Measurements from ENCODE around the gene ASB9. TPM values are rescaled to one million over a fixed set of nuclear protein-coding genes. Genes with fewer than 3 reads are reported as not detected.

The ASB9 gene
- total RNA-seq, 4 donors from 2014 or later, result 0.78 to 1.7 TPM; not detected in 2

- intact Hi-C loops (cut with DNase I; ENCODE audit: low total_unique reads) (loop anchor here (5.0 kb wide), 1 partner anchor 1206 kb away; no protein-coding TSS in a partner anchor), in situ Hi-C loops (cut with MboI; ENCODE audit: low sequenced_read_pairs in 4 of 4) (loop anchor here in 1 of 4 donors (25.0 kb wide), 1 partner anchor 1206 kb away; the partner anchor contains the start of gene GEMIN8)
- H3K4me3 ChIP-seq, result no peak overlapping the region
- H3K9me3 ChIP-seq, result no peaks in the 10 kb centered on the region
- peaks cover 0 to 5% (median 0%) of the 10 kb centered on the region in 3 donors for H3K27me3 ChIP-seq
- no peaks in the 10 kb centered on the region for H3K36me3 ChIP-seq
- DNase-seq (no peak), ATAC-seq (no peak)
- no peak for TF ChIP-seq POLR2A (IDR thresholded peaks at IDR 0.05)
- peak in 2 of 5 experiments; percentile 20 to 46 for TF ChIP-seq CTCF (IDR thresholded peaks at IDR 0.05 in 4 of 5, conservative IDR thresholded peaks at IDR 0.05 in 1 of 5)
- H3K4me1 ChIP-seq, result no peaks in the 10 kb centered on the region
- no peak overlapping the region for H3K27ac ChIP-seq
Observed at GRCh38 chrX:15242899-15243555, 26.9 kb downstream of the ASB9 start.

- in situ Hi-C loops (cut with MboI; ENCODE audit: low sequenced_read_pairs in 4 of 4) (loop anchor here in 1 of 4 donors (25.0 kb wide), 1 partner anchor 1204 kb away; the partner anchor contains the start of gene GEMIN8), intact Hi-C loops (cut with DNase I; ENCODE audit: low total_unique reads) (loop anchor here (5.0 kb wide), 1 partner anchor 1204 kb away; no protein-coding TSS in a partner anchor)
- ATAC-seq (no peak), DNase-seq (no peak)
- TF ChIP-seq CTCF (IDR thresholded peaks at IDR 0.05 in 4 of 5, conservative IDR thresholded peaks at IDR 0.05 in 1 of 5) (no peak), POLR2A (IDR thresholded peaks at IDR 0.05) (no peak)
- Histone ChIP-seq H3K4me1 (no peaks in the 10 kb centered on the region), H3K36me3 (no peaks in the 10 kb centered on the region), H3K27ac (no peak overlapping the region), H3K9me3 (no peaks in the 10 kb centered on the region), H3K27me3 (peaks cover 0 to 5% (median 0%) of the 10 kb centered on the region in 3 donors), H3K4me3 (no peak overlapping the region)
Observed at GRCh38 chrX:15241301-15241700, 28.6 kb downstream of the ASB9 start.

- no peaks in the 10 kb centered on the region for H3K9me3 ChIP-seq
- in situ Hi-C loops (cut with MboI; ENCODE audit: low sequenced_read_pairs in 4 of 4) (loop anchor here in 1 of 4 donors (25.0 kb wide), 1 partner anchor 1203 kb away; the partner anchor contains the start of gene GEMIN8), intact Hi-C loops (cut with DNase I; ENCODE audit: low total_unique reads) (loop anchor here (5.0 kb wide), 1 partner anchor 1203 kb away; no protein-coding TSS in a partner anchor)
- ATAC-seq, result no peak
- H3K4me1 ChIP-seq, result no peaks in the 10 kb centered on the region
- H3K27ac ChIP-seq, result no peak overlapping the region
- no peaks in the 10 kb centered on the region for H3K36me3 ChIP-seq
- H3K27me3 ChIP-seq, result peaks cover 0 to 5% (median 0%) of the 10 kb centered on the region in 3 donors
- no peak overlapping the region for H3K4me3 ChIP-seq
- no peak for DNase-seq
- no peak for TF ChIP-seq POLR2A (IDR thresholded peaks at IDR 0.05)
- TF ChIP-seq CTCF (IDR thresholded peaks at IDR 0.05 in 4 of 5, conservative IDR thresholded peaks at IDR 0.05 in 1 of 5), result no peak
Observed at GRCh38 chrX:15240414-15240813, 29.5 kb downstream of the ASB9 start.

- TF ChIP-seq POLR2A (IDR thresholded peaks at IDR 0.05) (no peak), CTCF (IDR thresholded peaks at IDR 0.05 in 4 of 5, conservative IDR thresholded peaks at IDR 0.05 in 1 of 5) (no peak)
- no peaks in the 10 kb centered on the region for H3K4me1 ChIP-seq
- H3K4me3 ChIP-seq, result no peak overlapping the region
- intact Hi-C loops (cut with DNase I; ENCODE audit: low total_unique reads), result no loop called here
- DNase-seq (no peak), ATAC-seq (no peak)
- no peaks in the 10 kb centered on the region for H3K36me3 ChIP-seq
- H3K27ac ChIP-seq, result no peak overlapping the region
- in situ Hi-C loops (cut with MboI; ENCODE audit: low sequenced_read_pairs in 4 of 4), result loop anchor here in 1 of 4 donors (25.0 kb wide), 1 partner anchor 1199 kb away; the partner anchor contains the start of gene GEMIN8
- no peaks in the 10 kb centered on the region for H3K9me3 ChIP-seq
- H3K27me3 ChIP-seq, result no peaks in the 10 kb centered on the region
Observed at GRCh38 chrX:15236146-15236545, 33.7 kb downstream of the ASB9 start.

Data from gastrocnemius medialis (tissue), 4 donors.